H1 (cell line): ENCODE data around the gene RAB36. TPM values are rescaled to one million over a fixed set of nuclear protein-coding genes. Genes with fewer than 3 reads are reported as not detected.
A peak's percentile ranks its signal among the peaks of the same experiment; 100 is the strongest.

Source experiments
- CTCF ChIA-PET: fragments of 300-600 bp; sonication (Branson Sonifier 250); formaldehyde crosslinking; loops from one replicate; lab custom pipeline; 2021; ENCODE audit not compliant: partially characterized antibody; lab: Charles Lee
- POLR2A ChIA-PET: fragments of 300-600 bp; sonication (Branson Sonifier 250); formaldehyde crosslinking; loops from one replicate; lab custom pipeline; 2021; ENCODE audit warnings: inconsistent platforms; ENCODE audit not compliant: partially characterized antibody; lab: Charles Lee
- DNase-seq, 2 experiments: peaks; one replicate each; pipeline versions ENCODE4 v3.0.0 to v3.0.0-alpha.2; 2010 to 2022; ENCODE audit warnings: low spot score in 2 of 2, low read depth in 1 of 2, mixed read lengths in 1 of 2
- FAIRE-seq: peaks from 2 replicates; lab custom pipeline; 2011; peaks lifted over from hg19 to GRCh38; lab: Jason Lieb, UNC
- H2AFZ ChIP-seq: 2 replicates; pipeline ENCODE4 v1.8.1; 2012; ENCODE audit warnings: low read length, inconsistent platforms
- H2AK5ac ChIP-seq: 2 replicates; pipeline ENCODE4 v1.6.1; 2013; ENCODE audit warnings: low read depth, low read length
- H2BK120ac ChIP-seq: replicated peaks from 2 replicates; pipeline ENCODE3; 2013; ENCODE audit warnings: low read depth, low read length, inconsistent platforms
- H2BK12ac ChIP-seq: 2 replicates; pipeline ENCODE4 v1.6.1; 2013; ENCODE audit warnings: low read depth, low read length
- H2BK15ac ChIP-seq: 2 replicates; pipeline ENCODE4 v1.6.1; 2013; ENCODE audit warnings: low read length
- H2BK20ac ChIP-seq: 2 replicates; pipeline ENCODE4 v1.6.1; 2013; ENCODE audit warnings: low read length
- H2BK5ac ChIP-seq: 2 replicates; pipeline ENCODE4 v1.6.1; 2013; ENCODE audit warnings: low read depth, low read length
- H3K14ac ChIP-seq: 2 replicates; pipeline ENCODE4 v1.6.1; 2013; ENCODE audit warnings: inconsistent platforms; ENCODE audit not compliant: insufficient read length
- H3K18ac ChIP-seq: 2 replicates; pipeline ENCODE4 v1.6.1; 2013; ENCODE audit warnings: low read length; ENCODE audit errors: extremely low read depth
- H3K23ac ChIP-seq: 2 replicates; pipeline ENCODE4 v1.6.1; 2013; ENCODE audit warnings: inconsistent platforms; ENCODE audit not compliant: insufficient read length
- H3K23me2 ChIP-seq: 2 replicates; pipeline ENCODE4 v1.6.1; 2013; ENCODE audit warnings: low read depth, low read length
- H3K27ac ChIP-seq: 2 replicates; pipeline ENCODE4 v1.6.1; 2011; ENCODE audit warnings: low read depth, low read length, inconsistent platforms
- H3K27me3 ChIP-seq, 4 experiments: replicated peaks in 1 of 4; 1 replicate in 1 of 4; 2 replicates in 3 of 4; pipeline versions ENCODE4 v1.6.1 to v1.8.1; 2011 to 2013; ENCODE audit warnings: low read length in 3 of 4, mild to moderate bottlenecking in 3 of 4, inconsistent platforms in 2 of 4, mixed read lengths in 2 of 4, moderate library complexity in 1 of 4; ENCODE audit not compliant: control insufficient read depth in 3 of 4, insufficient read depth in 3 of 4; ENCODE audit errors: extremely low read depth in 1 of 4
- H3K36me3 ChIP-seq, 4 experiments: 2 replicates each; pipeline versions ENCODE4 v1.6.1 to v1.8.1; 2011 to 2013; ENCODE audit warnings: mild to moderate bottlenecking in 4 of 4, low read length in 3 of 4, moderate library complexity in 2 of 4, control low read depth in 1 of 4, inconsistent platforms in 1 of 4; ENCODE audit not compliant: insufficient read depth in 4 of 4, control insufficient read depth in 2 of 4
- H3K4ac ChIP-seq: replicated peaks from 2 replicates; pipeline ENCODE3; 2013; ENCODE audit warnings: low read length, low read depth, mixed read lengths, inconsistent platforms; ENCODE audit not compliant: insufficient read length
- H3K4me1 ChIP-seq, 4 experiments: replicated peaks in 1 of 4; 1 replicate in 1 of 4; 2 replicates in 3 of 4; pipeline versions ENCODE4 v1.6.1 to v1.8.1; 2011 to 2013; ENCODE audit warnings: low read length in 3 of 4, inconsistent platforms in 2 of 4, mixed read lengths in 1 of 4; ENCODE audit not compliant: insufficient read depth in 4 of 4, control insufficient read depth in 3 of 4
- H3K4me2 ChIP-seq, 2 experiments: 2 replicates each; pipeline versions ENCODE4 v1.6.1 to v1.8.1; 2011 to 2013; ENCODE audit warnings: low read depth in 2 of 2, low read length in 2 of 2, control low read depth in 1 of 2, inconsistent platforms in 1 of 2, mild to moderate bottlenecking in 1 of 2; ENCODE audit not compliant: insufficient read depth in 1 of 2
- H3K4me3 ChIP-seq, 4 experiments: fragments of 200-600, 300-600 bp in 1 of 4; sonication (generic), shearing (Covaris generic), sonication (Bioruptor Twin) in 1 of 4; 2 replicates each; pipeline versions ENCODE4 v1.5.1 to v1.8.1; 2011 to 2016; ENCODE audit warnings: low read length in 4 of 4, low read depth in 3 of 4, control low read depth in 2 of 4, inconsistent platforms in 2 of 4, mild to moderate bottlenecking in 2 of 4, mixed read lengths in 1 of 4, moderate library complexity in 1 of 4; ENCODE audit not compliant: insufficient read depth in 2 of 4; ENCODE audit errors: extremely low read depth in 1 of 4
- H3K56ac ChIP-seq: replicated peaks from 2 replicates; pipeline ENCODE3; 2013; ENCODE audit warnings: low read depth, mild to moderate bottlenecking, mixed read lengths, low read length, inconsistent platforms; ENCODE audit not compliant: insufficient read length
- H3K79me1 ChIP-seq: 2 replicates; pipeline ENCODE4 v1.6.1; 2013; ENCODE audit warnings: low read depth, low read length, control low read depth
- H3K79me2 ChIP-seq, 2 experiments: 2 replicates each; pipeline versions ENCODE4 v1.6.1 to v1.8.1; 2012 to 2013; ENCODE audit warnings: low read length in 2 of 2, mild to moderate bottlenecking in 2 of 2, inconsistent platforms in 1 of 2; ENCODE audit not compliant: insufficient read depth in 2 of 2, control insufficient read depth in 1 of 2
- H3K9ac ChIP-seq, 4 experiments: replicated peaks in 1 of 4; 1 replicate in 1 of 4; 2 replicates in 3 of 4; pipeline versions ENCODE4 v1.6.1 to v1.8.1; 2011 to 2013; ENCODE audit warnings: low read depth in 3 of 4, low read length in 3 of 4, control low read depth in 2 of 4, mild to moderate bottlenecking in 2 of 4, moderate library complexity in 2 of 4, inconsistent platforms in 1 of 4; ENCODE audit errors: extremely low read depth in 1 of 4
- H3K9me3 ChIP-seq, 2 experiments: 2 replicates each; pipeline versions ENCODE4 v1.6.1 to v1.8.1; 2012 to 2013; ENCODE audit warnings: mild to moderate bottlenecking in 2 of 2, moderate library complexity in 2 of 2, control low read depth in 1 of 2, inconsistent platforms in 1 of 2, low read depth in 1 of 2, low read length in 1 of 2, mixed read lengths in 1 of 2; ENCODE audit not compliant: insufficient read depth in 2 of 2
- H4K20me1 ChIP-seq, 2 experiments: replicated peaks in 1 of 2; 2 replicates each; pipeline versions ENCODE3 to v1.8.1; 2011 to 2013; ENCODE audit warnings: inconsistent platforms in 2 of 2, low read length in 2 of 2, mild to moderate bottlenecking in 1 of 2; ENCODE audit not compliant: insufficient read depth in 2 of 2, control insufficient read depth in 1 of 2
- H4K5ac ChIP-seq: 2 replicates; pipeline ENCODE4 v1.6.1; 2013; ENCODE audit warnings: low read length, low read depth, mixed read lengths, inconsistent platforms; ENCODE audit not compliant: insufficient read length
- H4K8ac ChIP-seq: 2 replicates; pipeline ENCODE4 v1.8.0; 2013; ENCODE audit warnings: mild to moderate bottlenecking, moderate library complexity, low read length, inconsistent platforms; ENCODE audit not compliant: insufficient read depth; ENCODE audit errors: extremely low read depth
- H4K91ac ChIP-seq: replicated peaks from 2 replicates; pipeline ENCODE3; 2013; ENCODE audit warnings: low read length, mixed read lengths, inconsistent platforms; ENCODE audit not compliant: insufficient read length
- CREB1 ChIP-seq: IDR thresholded peaks from 2 replicates; pipeline ENCODE4 v1.6.1; 2012; ENCODE audit warnings: inconsistent platforms
- GABPA ChIP-seq: IDR thresholded peaks from 2 replicates; pipeline ENCODE4 v1.6.1; 2011; ENCODE audit warnings: mild to moderate bottlenecking, low read length, moderate library complexity, borderline replicate concordance; ENCODE audit not compliant: insufficient read depth
- JUND ChIP-seq: IDR thresholded peaks from 2 replicates; pipeline ENCODE4 v1.6.1; 2011; ENCODE audit warnings: mild to moderate bottlenecking, improper control_type of control experiment, low read length
- NRF1 ChIP-seq: IDR thresholded peaks from 2 replicates; pipeline ENCODE4 v1.6.1; 2011; ENCODE audit warnings: mild to moderate bottlenecking, low read depth, low read length, improper control_type of control experiment
- POLR2AphosphoS5 ChIP-seq: IDR thresholded peaks from 2 replicates; pipeline ENCODE4 v1.6.1; 2011; ENCODE audit warnings: low read depth, low read length
- RAD21 ChIP-seq, 2 experiments: IDR thresholded peaks in 1 of 2; conservative IDR thresholded peaks in 1 of 2; 2 replicates each; pipeline ENCODE4 v1.6.1; 2011; ENCODE audit warnings: low read depth in 2 of 2, low read length in 2 of 2, improper control_type of control experiment in 1 of 2, inconsistent platforms in 1 of 2, mild to moderate bottlenecking in 1 of 2, moderate library complexity in 1 of 2
- SUZ12 ChIP-seq: fragments of 200-600 bp; sonication (generic); IDR thresholded peaks from 2 replicates; pipeline ENCODE4 v1.6.1; 2012; ENCODE audit warnings: mild to moderate bottlenecking, inconsistent platforms, low read length, moderate library complexity, mixed read lengths
- TAF1 ChIP-seq: IDR thresholded peaks from 2 replicates; pipeline ENCODE4 v1.6.1; 2011; ENCODE audit warnings: mild to moderate bottlenecking, low read depth, low read length
- WGBS, 2 experiments: shearing (Covaris generic) in 1 of 2; methylation state at CpG; one replicate each; pipeline versions ENCODE4 v1.1.6 to v1.1.7; 2013 to 2015; ENCODE audit warnings: low lambda C conversion rate in 2 of 2, mixed read lengths in 2 of 2, inconsistent platforms in 1 of 2, low coverage in 1 of 2, missing lambda C conversion rate in 1 of 2; ENCODE audit not compliant: insufficient replicate concordance in 2 of 2, insufficient coverage in 1 of 2, insufficient read length in 1 of 2; ENCODE audit errors: extremely low coverage in 1 of 2, missing lambda C conversion rate in 1 of 2; 5-methylcytosine and 5-hydroxymethylcytosine counted together
- polyA plus RNA-seq, 7 experiments: library from polyadenylated mRNA; depleted of rRNA in 3 of 7; stranded (reverse) in 5 of 7; unstranded in 2 of 7; fragments of >200 nt in 5 of 7; fragments of 200-250 nt in 2 of 7; gene quantifications; 1 replicate in 5 of 7; 2 replicates in 1 of 7; 4 replicates in 1 of 7; pipeline versions ENCODE4 v1.2.1 to v1.2.3, GENCODE V29; 2011 to 2013; ENCODE audit warnings: missing spikeins in 2 of 7, mixed read lengths in 2 of 7
- total RNA-seq: library from RNA; stranded (reverse); fragmentation: NEBNext Ultra II Directional; extraction: Animal tissue kit (Norgen Biotek cat#: 25700); gene quantifications from 2 replicates; pipeline ENCODE4 v1.2.1, GENCODE V29; 2021
- TF ChIP-seq, protein P1 (sequence below): IDR thresholded peaks from 2 replicates; pipeline ENCODE4 v1.6.1; 2012; ENCODE audit warnings: inconsistent platforms

RAB36 gene
- total and polyA plus RNA-seq, 2 of the 8 experiments (the other 6 are each of a cell fraction or from before 2014, with no cell fraction given): 1.0 to 1.5 TPM

DNA sequence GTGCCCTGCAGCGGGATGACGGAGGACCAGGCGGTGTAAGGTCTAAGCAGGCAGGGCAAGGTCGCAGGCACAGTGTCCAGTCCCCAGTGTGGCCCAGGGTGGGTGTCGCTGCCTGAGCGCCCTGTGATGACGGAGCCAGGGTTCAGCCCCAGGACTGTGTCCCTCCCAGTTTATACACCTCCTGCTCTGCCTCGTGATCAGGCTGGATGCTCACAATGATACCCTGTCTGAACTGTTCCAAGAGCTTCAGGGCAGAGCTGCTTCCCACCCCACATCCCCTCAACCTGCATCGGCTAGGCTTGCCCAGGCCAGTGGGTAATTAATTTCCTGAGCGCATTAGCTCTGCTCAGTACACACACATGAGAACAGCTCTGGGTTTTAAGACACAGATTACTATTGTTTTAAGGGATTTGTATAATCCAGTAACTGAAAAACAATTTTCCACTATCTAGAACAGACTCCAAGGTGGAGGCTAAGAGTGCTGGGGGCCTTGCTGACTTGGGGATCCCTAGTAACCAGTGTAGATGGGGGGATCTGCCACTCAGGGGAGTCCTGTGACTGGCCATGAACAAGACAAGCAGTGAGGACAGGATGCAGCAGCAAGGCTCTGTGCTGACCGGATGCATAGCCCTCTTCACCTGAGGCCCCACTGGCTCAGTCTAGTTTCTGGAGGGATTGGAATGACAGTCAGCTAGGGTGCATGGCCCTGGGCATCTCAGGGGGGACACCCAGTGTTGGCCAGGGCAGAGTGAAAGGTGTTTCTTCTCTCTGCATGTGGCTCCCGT is 40.9 kb upstream of the RAB36 start:
- no peaks in the 10 kb centered on the region; a peak in 3 of 7 replicates for H3K27me3 ChIP-seq
- no peaks in the 10 kb centered on the region for H3K36me3 ChIP-seq
- H2BK5ac ChIP-seq: no peak overlapping the region
- no peak overlapping the region for H2BK12ac ChIP-seq
- no peaks in the 10 kb centered on the region for H3K23me2 ChIP-seq
- no peak overlapping the region for H3K14ac ChIP-seq
- ChIA-PET POLR2A (no interaction called here), CTCF (interaction anchor here (0.6 to 3.2 kb wide), 10 partner anchors 8 to 640 kb away, joined by 3 to 12 read pairs (median 4); no protein-coding TSS in a partner anchor)
- no peak overlapping the region for H3K23ac ChIP-seq
- WGBS, 2 experiments: 81% methylated on average over 8 of the region's 12 CpGs; no CpG with 5 or more reads in 1 of the 2 experiments
- H2AFZ ChIP-seq: no peak overlapping the region
- DNase-seq (no peak), FAIRE-seq (no peak)
- H2BK20ac ChIP-seq: no peak overlapping the region
- no peak overlapping the region for H3K4ac ChIP-seq
- no peak overlapping the region for H3K56ac ChIP-seq
- TF ChIP-seq NRF1 (no peak), SUZ12 (no peak), CREB1 (no peak), GABPA (no peak), TAF1 (no peak), JUND (no peak), POLR2AphosphoS5 (no peak), RAD21 (IDR thresholded peaks at IDR 0.05 in 1 of 2, conservative IDR thresholded peaks at IDR 0.05 in 1 of 2; ENCODE audit: low read depth in 2 of 2, low read length in 2 of 2) (no peak)
- TF ChIP-seq, protein P1, sequence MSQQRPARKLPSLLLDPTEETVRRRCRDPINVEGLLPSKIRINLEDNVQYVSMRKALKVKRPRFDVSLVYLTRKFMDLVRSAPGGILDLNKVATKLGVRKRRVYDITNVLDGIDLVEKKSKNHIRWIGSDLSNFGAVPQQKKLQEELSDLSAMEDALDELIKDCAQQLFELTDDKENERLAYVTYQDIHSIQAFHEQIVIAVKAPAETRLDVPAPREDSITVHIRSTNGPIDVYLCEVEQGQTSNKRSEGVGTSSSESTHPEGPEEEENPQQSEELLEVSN: no peak
- no peak overlapping the region for H3K4me3 ChIP-seq
- H3K9ac ChIP-seq: no peak overlapping the region
- H2AK5ac ChIP-seq: no peak overlapping the region
- no peak overlapping the region for H4K91ac ChIP-seq
- H3K4me2 ChIP-seq: no peak overlapping the region
- H2BK15ac ChIP-seq: no peak overlapping the region
- H4K5ac ChIP-seq: no peak overlapping the region
- no peaks in the 10 kb centered on the region for H3K9me3 ChIP-seq
- H3K18ac ChIP-seq: no peak overlapping the region
- H3K4me1 ChIP-seq: no peaks in the 10 kb centered on the region
- H4K20me1 ChIP-seq: peaks cover 3 to 9% of the 10 kb centered on the region in 2 experiments
- no peak overlapping the region for H3K27ac ChIP-seq
- H4K8ac ChIP-seq: peak overlapping the region; percentile 8; the same call in 1 of the 2 replicates
- H3K79me1 ChIP-seq: no peaks in the 10 kb centered on the region
- H2BK120ac ChIP-seq: no peak overlapping the region
- H3K79me2 ChIP-seq: no peaks in the 10 kb centered on the region
